ENCODE data around the gene NDUFC1. TPM values are rescaled to one million over a fixed set of nuclear protein-coding genes. Genes with fewer than 3 reads are reported as not detected.
"Not testable (repeated sequence)": the region's sequence is repeated elsewhere in the genome, so short reads cannot be mapped to it uniquely, and the experiment has no call there.

Gene NDUFC1
- total RNA-seq, 1 donor: 15.6 TPM

DNA sequence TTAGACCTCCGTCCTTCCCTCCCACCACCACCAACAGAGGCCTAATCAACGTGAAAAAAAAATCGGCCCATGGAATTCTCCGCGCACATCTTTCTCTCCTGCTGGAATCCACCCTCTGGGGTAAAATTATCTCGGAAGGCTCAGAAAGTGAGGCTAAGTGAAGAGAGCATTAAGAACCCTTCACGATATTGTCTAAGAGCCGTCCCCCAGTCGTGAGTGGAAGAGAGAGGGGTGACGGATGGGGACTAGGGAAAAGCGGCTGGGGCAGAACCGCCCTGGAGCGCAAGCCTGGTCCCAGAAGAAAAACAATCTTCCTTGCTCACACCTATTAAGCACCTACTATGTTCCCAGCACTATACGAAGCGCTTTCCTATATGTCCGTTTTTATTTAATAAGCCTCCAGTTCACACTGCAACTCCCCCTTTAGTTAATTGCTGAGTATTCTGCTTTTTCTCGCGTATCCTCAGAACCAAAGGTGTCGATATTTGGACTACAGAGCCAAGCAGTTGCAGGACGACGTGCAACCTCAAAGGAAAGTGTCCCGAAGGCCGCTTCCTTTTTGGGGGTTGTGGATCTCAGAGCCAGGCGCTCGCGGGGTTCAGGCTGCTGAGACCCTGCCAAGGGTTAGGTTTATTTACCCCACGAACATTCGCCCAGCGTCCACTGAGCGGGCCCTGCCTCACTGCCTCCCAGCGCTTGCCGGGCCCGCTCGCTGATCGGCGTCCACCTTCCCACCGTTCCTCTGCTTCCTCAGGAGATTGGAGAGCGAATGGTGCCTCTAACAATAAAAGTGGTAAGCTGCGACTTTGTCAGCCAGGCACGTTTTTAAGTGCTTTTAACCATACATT lies 23.1 kb downstream of the NDUFC1 start:
- peaks cover 75% of the 10 kb centered on the region for H3K27me3 ChIP-seq (ENCODE audit: insufficient read depth, low read length)
- H3K4me3 ChIP-seq (ENCODE audit: low read length): no peak overlapping the region
- H3K4me1 ChIP-seq (ENCODE audit: insufficient read depth, low read length): peaks cover 19% of the 10 kb centered on the region
- H3K9me3 ChIP-seq (ENCODE audit: low read depth, low read length): no peaks in the 10 kb centered on the region

DNA sequence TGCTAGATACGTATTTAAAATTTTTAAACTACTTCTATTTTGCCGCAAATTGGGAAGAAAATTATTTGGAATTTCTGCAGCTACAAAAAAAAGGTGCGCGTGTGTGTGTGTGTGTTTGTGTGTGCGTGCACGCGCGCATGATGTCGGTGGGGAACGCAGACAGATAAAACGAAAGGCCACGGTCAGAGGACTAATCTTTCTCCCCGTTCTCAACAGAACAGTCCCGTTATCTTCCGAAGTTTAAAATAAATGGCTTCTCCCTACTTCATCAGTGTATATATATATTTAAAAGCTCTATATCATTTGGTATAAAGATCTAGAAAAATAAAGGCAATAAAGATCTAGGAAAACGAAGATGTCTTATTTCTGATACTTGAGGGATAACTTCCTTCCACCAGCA lies 23.8 kb downstream of the NDUFC1 start:
- H3K4me3 ChIP-seq (ENCODE audit: low read length): peak overlapping the region; percentile 6
- H3K27me3 ChIP-seq (ENCODE audit: insufficient read depth, low read length): peaks cover 75% of the 10 kb centered on the region
- no peaks in the 10 kb centered on the region for H3K9me3 ChIP-seq (ENCODE audit: low read depth, low read length)
- peaks cover 19% of the 10 kb centered on the region for H3K4me1 ChIP-seq (ENCODE audit: insufficient read depth, low read length)

DNA sequence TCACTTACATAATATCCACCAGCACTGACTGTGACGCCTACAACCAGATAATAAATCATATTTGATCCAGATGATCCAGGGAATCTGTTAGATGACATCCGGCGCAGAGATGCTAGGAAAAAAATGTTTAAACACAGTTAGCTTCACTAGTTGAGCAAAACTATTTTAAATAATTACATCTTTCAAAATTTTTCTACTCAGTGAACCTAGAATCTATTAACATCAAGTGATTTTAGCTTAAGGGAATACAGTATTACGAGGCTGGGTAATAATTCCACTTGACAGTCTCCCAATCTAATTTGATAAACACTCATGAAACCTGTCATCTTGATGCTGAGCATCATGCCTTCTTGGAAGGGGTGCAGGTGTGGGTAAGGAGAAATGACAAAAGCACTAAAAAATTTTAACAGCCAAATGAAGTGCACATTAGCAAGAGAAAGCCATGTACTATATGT lies 27.0 kb downstream of the NDUFC1 start:
- peaks cover 19% of the 10 kb centered on the region for H3K4me1 ChIP-seq (ENCODE audit: insufficient read depth, low read length)
- no peak overlapping the region for H3K4me3 ChIP-seq (ENCODE audit: low read length)
- H3K9me3 ChIP-seq (ENCODE audit: low read depth, low read length): no peaks in the 10 kb centered on the region
- H3K27me3 ChIP-seq (ENCODE audit: insufficient read depth, low read length): peaks cover 53% of the 10 kb centered on the region

DNA sequence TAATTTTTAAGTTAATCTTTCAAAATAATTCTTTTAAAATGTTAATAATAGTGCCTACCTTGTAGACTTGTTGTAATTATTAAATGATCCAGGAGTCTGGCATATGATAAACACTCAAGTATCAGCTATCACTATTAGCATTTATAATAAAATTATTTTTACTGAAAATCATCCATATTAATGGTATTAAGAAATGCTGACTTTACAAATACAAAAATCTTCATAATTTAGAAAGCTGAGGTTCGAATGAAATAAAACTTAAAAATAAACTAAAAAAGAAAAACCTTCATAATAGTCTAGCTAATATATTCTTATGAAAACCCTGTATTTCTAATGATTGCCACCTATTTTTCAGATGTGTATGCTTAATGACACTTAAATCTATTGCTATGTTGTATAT lies 27.5 kb downstream of the NDUFC1 start:
- Histone ChIP-seq H3K9me3 (ENCODE audit: low read depth, low read length) (no peaks in the 10 kb centered on the region), H3K4me3 (ENCODE audit: low read length) (no peak overlapping the region), H3K27me3 (ENCODE audit: insufficient read depth, low read length) (peaks cover 48% of the 10 kb centered on the region), H3K4me1 (ENCODE audit: insufficient read depth, low read length) (peaks cover 14% of the 10 kb centered on the region)

DNA sequence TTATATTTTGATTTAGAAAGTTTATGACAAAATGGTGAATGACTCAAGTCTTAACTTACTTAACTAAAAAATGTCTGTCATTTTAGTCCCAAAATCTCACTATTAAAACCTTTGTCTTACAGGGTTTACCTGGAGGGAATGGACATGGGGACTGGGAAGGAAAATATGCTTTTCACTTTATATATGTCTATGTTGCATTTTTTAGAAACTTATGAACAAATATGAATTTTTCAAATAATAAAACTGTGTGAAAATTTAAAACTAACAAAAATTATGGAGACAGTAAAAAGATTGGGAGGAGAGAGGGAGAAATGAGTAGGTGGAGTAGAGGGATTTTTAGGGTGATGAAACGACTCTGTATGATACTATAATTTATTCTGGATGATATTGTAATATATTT lies 28.4 kb downstream of the NDUFC1 start:
- Histone ChIP-seq H3K4me1 (ENCODE audit: insufficient read depth, low read length) (peaks cover 5% of the 10 kb centered on the region), H3K4me3 (ENCODE audit: low read length) (no peak overlapping the region), H3K27me3 (ENCODE audit: insufficient read depth, low read length) (peaks cover 38% of the 10 kb centered on the region), H3K9me3 (ENCODE audit: low read depth, low read length) (no peaks in the 10 kb centered on the region)

DNA sequence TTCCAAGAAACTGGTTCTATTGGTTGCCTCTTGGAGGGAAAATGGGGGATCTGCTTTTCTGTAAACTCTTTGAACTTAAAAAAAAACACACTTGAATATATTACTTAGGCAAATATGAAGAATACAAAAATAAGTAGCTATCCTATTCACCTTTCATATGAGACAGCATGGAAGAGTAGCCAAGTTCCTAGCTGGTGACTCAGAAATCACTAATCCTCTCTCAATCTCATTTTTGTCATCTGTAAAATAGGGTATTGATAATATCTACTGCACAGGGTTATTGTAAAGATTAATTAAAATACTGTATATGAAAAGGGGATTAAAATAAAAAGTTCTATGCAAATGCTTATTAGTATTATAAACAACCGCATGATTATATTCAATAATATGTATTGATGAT lies 35.0 kb downstream of the NDUFC1 start:
- H3K9me3 ChIP-seq (ENCODE audit: low read depth, low read length): no peaks in the 10 kb centered on the region
- H3K27me3 ChIP-seq (ENCODE audit: insufficient read depth, low read length): no peaks in the 10 kb centered on the region
- H3K4me1 ChIP-seq (ENCODE audit: insufficient read depth, low read length): peaks cover 8% of the 10 kb centered on the region
- H3K4me3 ChIP-seq (ENCODE audit: low read length): no peak overlapping the region

DNA sequence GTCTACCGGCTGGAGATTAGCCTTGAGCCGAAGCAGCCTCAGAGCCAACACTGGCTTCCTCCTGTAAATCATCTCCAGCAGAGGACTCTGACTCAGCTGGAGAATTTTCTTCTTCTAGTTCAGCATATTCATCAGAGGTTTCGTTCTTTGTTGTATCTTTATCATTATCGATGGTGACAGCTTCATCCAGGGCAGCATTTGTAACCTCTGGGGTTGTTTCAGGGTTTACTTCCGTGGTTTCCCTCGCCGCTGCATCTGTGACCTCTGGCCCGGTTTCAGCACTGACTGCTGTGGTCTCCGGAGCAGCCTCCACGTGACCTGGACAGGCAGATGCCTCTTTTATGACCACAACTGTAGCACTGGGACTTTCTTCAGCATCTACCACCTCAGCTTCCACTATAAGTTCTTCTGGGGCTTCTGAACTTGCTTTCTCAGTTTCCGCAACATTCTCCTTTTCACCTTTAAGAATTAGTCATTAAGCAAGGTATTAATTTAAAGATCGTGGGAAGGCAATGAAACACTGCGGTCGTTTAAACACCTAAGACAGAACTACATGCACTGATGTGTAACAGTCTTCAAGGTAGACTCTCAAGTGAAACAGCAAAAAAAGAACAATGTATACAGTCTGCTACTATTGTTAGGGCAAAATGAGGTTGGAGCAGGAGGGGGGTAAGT lies 35.6 kb downstream of the NDUFC1 start:
- Histone ChIP-seq H3K27me3 (ENCODE audit: insufficient read depth, low read length) (no peaks in the 10 kb centered on the region), H3K4me1 (ENCODE audit: insufficient read depth, low read length) (peaks cover 8% of the 10 kb centered on the region), H3K4me3 (ENCODE audit: low read length) (peak overlapping the region; percentile 9), H3K9me3 (ENCODE audit: low read depth, low read length) (no peaks in the 10 kb centered on the region)

DNA sequence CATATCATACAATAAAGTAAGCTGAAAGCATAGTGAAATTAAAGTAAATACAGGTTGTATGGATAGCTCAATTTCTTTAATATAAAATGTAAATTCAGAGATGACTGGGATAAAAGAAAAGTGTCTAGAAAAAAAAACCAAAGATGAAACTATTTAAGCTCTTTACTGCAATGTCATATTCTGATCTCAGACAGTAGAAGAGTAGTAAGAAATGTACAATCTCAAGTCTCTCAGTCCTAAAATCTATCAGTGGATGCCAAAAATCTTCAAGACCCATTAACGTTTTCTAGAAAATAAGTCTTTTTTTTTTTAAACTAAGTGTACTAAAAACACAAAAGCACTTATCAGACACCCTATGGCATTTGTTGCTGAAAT lies 36.1 kb downstream of the NDUFC1 start:
- Histone ChIP-seq H3K9me3 (ENCODE audit: low read depth, low read length) (no peaks in the 10 kb centered on the region), H3K4me1 (ENCODE audit: insufficient read depth, low read length) (peaks cover 8% of the 10 kb centered on the region), H3K27me3 (ENCODE audit: insufficient read depth, low read length) (no peaks in the 10 kb centered on the region), H3K4me3 (ENCODE audit: low read length) (peak overlapping the region; percentile 9)

DNA sequence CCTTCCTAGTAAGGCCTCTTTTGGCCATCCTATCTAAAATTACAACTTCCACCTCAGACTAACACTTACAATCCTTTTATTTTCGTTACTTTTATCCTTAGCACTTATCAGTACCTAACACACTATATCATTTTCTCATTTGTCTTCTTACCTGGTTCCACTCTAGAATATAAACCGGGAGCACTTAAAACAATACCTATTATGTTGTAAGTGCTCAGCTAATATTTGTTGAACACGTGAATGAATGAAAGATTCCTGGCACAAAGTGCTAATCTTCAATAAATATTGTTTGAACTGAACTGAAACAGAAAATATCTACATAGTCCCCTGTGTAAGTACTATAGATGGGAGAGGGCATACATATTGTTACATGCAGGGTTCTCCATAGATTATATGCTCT lies 36.6 kb downstream of the NDUFC1 start:
- H3K27me3 ChIP-seq (ENCODE audit: insufficient read depth, low read length): no peaks in the 10 kb centered on the region
- peaks cover 8% of the 10 kb centered on the region for H3K4me1 ChIP-seq (ENCODE audit: insufficient read depth, low read length)
- no peak overlapping the region for H3K4me3 ChIP-seq (ENCODE audit: low read length)
- H3K9me3 ChIP-seq (ENCODE audit: low read depth, low read length): no peaks in the 10 kb centered on the region

DNA sequence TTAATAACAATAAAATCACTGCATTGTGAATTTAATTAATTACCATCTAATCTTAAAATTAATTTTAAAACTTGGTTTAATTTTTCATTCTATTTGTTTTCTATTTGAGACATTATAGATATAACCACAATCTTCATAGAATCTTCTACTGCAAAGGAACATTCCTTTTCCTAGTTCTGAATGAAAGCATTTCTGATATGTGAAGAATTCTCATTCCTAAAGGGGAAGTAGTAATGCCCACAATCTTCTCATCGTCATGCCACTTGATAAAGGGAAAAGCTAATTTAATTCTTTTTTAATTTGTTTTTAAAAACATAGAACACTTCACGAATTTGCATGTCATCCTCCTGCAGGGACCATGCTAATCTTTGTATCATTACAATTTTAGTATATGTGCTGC lies 45.9 kb downstream of the NDUFC1 start:
- H3K27me3 ChIP-seq (ENCODE audit: insufficient read depth, low read length): no peaks in the 10 kb centered on the region

DNA sequence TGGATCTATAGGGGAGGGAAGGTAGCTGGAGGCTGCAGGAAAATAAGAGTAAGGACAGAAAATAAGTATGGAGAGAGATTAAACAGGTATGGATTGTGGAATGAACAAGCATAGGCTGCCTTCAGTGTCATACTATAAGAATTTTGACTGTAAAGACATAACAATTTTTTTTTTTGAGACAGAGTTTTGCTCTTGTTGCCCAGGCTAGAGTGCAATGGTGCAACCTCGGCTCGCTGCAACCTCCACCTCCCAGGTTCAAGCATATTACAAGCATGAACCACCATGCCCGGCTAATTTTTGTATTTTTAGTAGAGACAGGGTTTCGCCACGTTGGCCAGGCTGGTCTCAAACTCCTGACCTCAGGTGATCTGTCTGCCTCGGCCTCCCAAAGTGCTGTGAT lies 46.7 kb downstream of the NDUFC1 start:
- H3K27me3 ChIP-seq (ENCODE audit: insufficient read depth, low read length); H3K4me1 ChIP-seq (ENCODE audit: insufficient read depth, low read length); H3K9me3 ChIP-seq (ENCODE audit: low read depth, low read length); H3K4me3 ChIP-seq (ENCODE audit: low read length): not testable (repeated sequence)

More for the DNA sequence above, 45.9 kb downstream of the NDUFC1 start:
- Histone ChIP-seq H3K4me1 (ENCODE audit: insufficient read depth, low read length) (no peaks in the 10 kb centered on the region), H3K9me3 (ENCODE audit: low read depth, low read length) (no peaks in the 10 kb centered on the region), H3K4me3 (ENCODE audit: low read length) (no peak overlapping the region)

DNA sequence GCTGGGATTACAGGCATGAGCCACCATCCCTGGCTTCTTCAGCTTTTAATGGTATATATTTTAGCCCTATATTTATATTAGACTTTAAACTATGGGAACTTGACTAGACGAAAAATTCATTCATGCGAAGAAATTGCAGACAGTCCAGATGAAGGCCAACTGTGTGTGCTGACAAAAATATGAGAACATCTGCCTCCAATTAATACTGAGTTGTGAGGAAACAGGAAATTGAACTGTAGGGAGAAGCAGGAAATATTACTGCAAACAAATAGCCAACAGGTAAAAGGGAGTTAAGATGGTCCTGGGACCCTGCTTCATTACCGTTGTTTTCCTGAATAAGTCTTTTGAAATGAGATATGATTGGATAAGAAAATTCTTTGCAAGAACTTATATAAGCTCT lies 48.6 kb downstream of the NDUFC1 start:
- H3K27me3 ChIP-seq (ENCODE audit: insufficient read depth, low read length): no peaks in the 10 kb centered on the region
- H3K4me1 ChIP-seq (ENCODE audit: insufficient read depth, low read length): no peaks in the 10 kb centered on the region
- no peak overlapping the region for H3K4me3 ChIP-seq (ENCODE audit: low read length)
- H3K9me3 ChIP-seq (ENCODE audit: low read depth, low read length): no peaks in the 10 kb centered on the region

DNA sequence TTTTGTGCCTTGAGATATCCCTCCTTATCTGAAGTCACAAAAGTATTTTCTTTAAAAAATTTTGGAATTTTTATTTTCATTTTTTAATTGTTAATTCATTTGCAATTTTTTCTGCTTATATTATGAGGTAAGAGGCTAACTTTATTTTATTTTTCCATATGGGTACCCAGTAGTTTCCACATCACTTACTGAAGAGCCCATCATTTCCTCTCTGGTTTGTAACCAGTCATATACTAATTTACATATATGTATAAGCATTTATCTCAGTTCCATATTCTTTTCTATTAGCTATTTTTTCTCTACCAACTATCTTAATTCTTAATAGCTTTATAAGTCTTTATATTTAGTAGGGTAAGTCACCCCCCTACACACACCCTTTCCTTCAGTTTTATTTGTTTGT lies 49.2 kb downstream of the NDUFC1 start:
- no peak overlapping the region for H3K4me3 ChIP-seq (ENCODE audit: low read length)
- H3K4me1 ChIP-seq (ENCODE audit: insufficient read depth, low read length): no peaks in the 10 kb centered on the region
- no peaks in the 10 kb centered on the region for H3K9me3 ChIP-seq (ENCODE audit: low read depth, low read length)
- H3K27me3 ChIP-seq (ENCODE audit: insufficient read depth, low read length): no peaks in the 10 kb centered on the region

DNA sequence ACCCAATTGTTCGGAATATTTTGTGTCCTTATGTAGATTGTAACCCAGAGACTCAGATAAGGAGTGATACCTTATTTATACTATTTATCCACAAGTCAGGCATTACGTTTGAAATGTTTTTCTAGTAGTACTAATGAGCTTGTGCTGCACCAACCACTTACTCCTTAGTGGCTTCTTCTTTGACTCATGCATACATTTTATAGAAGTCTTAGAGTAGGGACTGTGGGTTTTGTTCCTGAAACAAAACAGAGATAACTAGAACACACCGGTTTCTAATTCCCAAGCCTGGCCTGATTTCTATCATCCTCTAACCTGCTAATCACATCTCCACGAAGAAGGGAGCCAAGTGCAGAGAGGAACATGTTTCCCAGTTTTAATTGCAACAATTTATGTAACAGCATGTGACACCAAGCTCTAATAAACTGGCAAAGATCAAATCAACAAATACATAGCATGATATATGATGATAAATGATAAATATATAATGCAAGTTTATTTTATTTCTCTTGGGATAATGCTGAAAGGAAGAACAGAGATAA lies 54.5 kb downstream of the NDUFC1 start:
- H3K27me3 ChIP-seq (ENCODE audit: insufficient read depth, low read length): no peaks in the 10 kb centered on the region
- H3K4me1 ChIP-seq (ENCODE audit: insufficient read depth, low read length): no peaks in the 10 kb centered on the region
- no peak overlapping the region for H3K4me3 ChIP-seq (ENCODE audit: low read length)
- no peaks in the 10 kb centered on the region for H3K9me3 ChIP-seq (ENCODE audit: low read depth, low read length)

DNA sequence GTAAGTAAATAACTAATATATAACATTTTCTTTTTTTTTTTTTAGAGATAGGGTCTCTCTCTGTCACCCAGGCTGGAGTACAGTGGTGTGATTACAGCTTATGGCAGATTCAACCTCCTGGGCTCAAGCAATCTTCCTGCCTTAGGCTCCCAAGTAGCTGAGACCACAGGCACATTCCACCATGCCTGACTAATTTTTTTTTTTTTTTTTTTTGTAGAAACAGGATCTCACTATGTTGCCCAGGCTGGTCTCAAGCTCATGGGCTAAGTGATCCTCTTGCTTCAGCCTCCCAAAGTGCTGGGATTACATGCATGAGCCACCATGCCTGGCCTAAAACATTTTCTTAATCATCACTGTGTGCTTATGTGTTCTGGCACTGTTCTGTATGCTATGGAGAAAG lies 55.0 kb downstream of the NDUFC1 start:
- Histone ChIP-seq H3K4me1 (ENCODE audit: insufficient read depth, low read length) (no peaks in the 10 kb centered on the region), H3K9me3 (ENCODE audit: low read depth, low read length) (no peaks in the 10 kb centered on the region), H3K4me3 (ENCODE audit: low read length) (no peak overlapping the region), H3K27me3 (ENCODE audit: insufficient read depth, low read length) (no peaks in the 10 kb centered on the region)
